ENCODE data around the gene RTEL1.
"Not testable (repeated sequence)": the region's sequence is repeated elsewhere in the genome, so short reads cannot be mapped to it uniquely, and the experiment has no call there.

Gene RTEL1

DNA sequence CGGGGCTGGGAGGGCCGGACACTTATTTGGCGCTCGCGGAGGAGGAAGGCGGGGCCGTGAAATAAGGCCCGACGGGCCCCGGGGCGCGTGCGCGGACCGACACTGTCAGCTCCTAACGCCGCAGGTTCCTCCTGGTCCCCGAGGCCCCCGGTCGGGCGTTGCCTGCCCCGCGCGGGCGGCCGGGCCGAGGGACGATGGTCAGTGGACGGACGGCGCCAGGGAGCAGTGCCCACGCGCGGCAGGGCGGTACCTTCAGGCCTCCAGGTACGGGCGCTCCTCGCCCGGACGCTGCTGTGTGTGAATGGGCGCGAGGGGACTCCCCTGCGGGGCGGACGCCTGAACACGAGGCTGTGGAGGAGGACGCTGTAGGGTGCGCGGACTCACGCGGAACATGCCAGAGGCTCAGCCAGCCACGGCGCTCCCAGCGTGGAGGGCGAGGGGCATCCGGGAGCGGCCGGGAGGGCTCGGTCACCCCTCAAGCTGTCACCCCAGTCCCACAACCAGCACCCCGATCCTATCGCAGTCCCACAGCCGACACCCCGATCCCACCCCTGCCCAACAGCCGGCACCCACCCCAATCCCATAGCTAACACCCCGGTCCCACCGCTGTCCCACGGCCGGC is 30.9 kb upstream of the RTEL1 start:
- in situ Hi-C loops (cut with MboI; ENCODE audit: low sequenced_read_pairs): no loop called here

DNA sequence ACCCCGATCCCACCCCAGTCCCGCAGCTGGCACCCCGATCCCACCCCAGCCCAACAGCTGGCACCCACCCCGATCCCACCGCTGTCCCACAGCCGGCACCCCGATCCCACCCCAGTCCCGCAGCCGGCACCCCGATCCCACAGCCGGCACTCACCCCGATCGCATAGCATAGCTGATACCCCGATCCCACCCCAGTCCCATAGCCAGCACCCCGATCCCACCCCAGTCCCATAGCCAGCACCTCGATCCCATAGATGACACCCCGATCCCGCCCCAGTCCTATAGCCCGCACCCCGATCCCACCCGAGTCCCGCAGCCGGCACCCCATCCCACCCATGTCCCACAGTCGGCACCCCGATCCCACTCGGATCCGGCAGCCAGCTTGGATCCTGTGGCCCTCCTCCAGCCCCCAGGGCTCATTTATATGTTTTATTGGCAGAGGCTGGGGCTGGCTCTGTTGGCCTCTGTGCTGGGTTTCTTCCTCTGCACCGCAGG is 30.3 kb upstream of the RTEL1 start:
- in situ Hi-C loops (cut with MboI; ENCODE audit: low sequenced_read_pairs): no loop called here

DNA sequence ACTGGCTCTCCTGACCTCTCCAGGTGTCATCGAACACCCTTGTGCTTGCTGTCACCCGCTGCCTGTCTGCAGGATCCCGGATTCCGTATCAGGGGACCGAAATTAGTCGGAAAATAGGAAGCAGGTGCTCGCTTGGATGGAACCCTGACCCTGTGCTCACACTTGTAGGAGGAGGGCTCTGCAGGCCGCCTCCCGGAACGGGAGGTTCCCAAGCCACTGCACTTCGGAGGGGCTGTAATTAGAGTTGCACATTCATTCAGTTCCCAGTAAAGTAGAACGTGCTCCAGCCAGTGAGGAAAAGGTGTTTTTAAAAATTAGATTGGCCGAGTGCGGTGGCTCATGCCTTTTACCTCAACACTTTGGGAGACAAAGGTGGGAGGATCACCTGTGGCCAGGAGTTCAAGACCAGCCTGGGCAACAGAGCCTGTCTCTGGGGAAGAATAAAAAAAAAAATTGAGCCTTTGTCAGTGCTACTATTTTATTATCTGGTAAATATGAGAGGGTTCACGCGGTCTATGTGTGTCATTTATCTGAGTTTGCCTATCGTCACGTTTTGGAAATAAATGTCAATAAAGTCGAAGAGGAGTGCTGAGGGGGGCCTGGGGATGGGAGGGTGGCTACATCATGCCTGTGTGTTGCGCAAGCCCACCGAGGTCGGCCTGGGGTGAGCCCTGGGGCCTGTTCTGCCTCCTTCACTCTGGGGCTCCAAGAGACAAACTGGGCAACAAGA is 29.7 kb upstream of the RTEL1 start:
- in situ Hi-C loops (cut with MboI; ENCODE audit: low sequenced_read_pairs): no loop called here

DNA sequence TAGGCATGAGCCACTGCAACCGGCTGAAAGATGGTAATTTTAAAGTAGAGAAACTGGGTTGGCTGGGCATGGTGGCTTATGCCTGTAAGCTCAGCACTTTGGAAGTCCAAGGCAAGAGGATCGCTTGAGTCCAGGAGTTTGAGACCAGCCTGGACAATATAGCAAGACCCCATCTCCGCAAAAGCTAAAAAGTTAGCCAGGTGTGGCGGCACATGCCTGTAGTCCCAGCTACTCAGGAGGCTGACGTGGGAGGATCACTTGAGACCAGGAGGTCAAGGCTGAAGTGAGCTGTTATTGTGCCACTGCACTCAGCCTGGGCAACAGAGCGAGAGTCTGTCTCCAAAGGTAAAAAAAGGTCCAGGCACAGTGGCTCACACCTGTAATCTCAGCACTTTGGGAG is 27.2 kb upstream of the RTEL1 start:
- in situ Hi-C loops (cut with MboI; ENCODE audit: low sequenced_read_pairs): not testable (repeated sequence)

DNA sequence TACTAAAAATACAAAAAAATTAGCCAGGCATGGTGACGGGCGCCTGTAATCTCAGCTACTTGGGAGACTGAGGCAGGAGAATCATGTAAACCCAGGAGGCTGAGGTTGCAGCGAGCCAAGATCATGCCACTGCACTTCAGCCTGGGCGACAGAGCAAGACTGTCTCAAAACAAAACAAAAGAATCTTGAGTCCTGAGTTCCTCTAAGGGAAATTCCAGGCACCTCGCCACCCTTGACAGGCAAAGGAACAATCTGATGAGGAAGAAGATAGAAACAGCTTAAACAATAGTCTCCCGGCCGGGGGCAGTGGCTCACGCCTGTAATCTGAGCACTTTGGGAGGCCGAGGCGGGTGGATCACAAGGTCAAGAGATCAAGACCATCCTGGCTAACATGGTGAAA is 26.7 kb upstream of the RTEL1 start:
- in situ Hi-C loops (cut with MboI; ENCODE audit: low sequenced_read_pairs): not testable (repeated sequence)

DNA sequence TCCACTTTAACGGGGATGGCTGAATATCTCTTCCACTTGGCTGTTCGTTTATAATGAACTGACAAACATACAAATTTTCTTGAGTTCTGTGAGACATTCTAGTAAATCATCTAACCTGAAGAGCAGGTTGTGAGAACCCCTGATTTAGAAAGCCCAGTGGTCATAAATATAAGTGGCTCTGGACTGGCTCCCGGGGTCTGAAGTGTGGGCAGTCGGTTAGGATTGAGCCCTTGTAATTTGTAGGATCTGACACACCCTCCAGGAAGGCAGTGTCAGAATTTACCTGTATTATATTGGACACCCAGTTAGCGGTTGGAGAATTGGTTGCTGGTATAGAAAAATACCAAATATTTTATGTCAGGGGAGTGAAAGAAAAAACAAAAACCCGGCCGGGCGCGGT is 24.4 kb upstream of the RTEL1 start:
- in situ Hi-C loops (cut with MboI; ENCODE audit: low sequenced_read_pairs): no loop called here

DNA sequence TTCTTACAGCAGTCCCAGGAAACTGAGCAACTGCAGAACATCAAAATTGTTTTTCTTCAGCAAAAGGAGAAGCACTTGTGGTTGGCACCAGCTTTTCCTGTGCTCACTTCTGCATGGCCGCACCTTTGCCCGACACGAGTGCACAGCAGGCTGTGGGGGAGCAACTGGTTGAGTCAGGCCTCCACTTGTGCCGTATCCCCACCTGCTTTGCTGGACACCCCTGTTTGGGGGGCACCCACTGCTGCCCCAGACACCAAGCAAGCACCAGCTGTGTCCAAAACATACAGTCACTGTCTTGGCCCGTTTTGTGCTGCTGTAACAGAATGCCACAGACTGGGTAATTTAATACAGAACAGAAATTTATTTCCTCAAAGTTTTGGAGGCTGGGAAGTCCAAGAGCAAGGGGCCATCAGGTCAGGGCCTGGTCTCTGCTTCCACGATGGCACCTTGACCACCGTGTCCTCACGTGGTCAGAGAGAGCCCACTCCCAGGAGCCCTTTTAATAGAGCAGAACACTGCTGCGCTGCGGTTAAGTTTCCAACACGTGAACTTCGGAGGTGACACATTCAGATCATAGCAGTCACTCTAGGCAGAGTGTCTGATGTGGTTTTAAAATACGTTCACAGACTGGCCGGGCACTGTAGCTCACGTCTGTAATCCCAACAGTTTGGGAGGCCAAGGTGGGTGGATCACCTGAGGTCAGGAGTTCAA is 22.5 kb upstream of the RTEL1 start:
- in situ Hi-C loops (cut with MboI; ENCODE audit: low sequenced_read_pairs): no loop called here

DNA sequence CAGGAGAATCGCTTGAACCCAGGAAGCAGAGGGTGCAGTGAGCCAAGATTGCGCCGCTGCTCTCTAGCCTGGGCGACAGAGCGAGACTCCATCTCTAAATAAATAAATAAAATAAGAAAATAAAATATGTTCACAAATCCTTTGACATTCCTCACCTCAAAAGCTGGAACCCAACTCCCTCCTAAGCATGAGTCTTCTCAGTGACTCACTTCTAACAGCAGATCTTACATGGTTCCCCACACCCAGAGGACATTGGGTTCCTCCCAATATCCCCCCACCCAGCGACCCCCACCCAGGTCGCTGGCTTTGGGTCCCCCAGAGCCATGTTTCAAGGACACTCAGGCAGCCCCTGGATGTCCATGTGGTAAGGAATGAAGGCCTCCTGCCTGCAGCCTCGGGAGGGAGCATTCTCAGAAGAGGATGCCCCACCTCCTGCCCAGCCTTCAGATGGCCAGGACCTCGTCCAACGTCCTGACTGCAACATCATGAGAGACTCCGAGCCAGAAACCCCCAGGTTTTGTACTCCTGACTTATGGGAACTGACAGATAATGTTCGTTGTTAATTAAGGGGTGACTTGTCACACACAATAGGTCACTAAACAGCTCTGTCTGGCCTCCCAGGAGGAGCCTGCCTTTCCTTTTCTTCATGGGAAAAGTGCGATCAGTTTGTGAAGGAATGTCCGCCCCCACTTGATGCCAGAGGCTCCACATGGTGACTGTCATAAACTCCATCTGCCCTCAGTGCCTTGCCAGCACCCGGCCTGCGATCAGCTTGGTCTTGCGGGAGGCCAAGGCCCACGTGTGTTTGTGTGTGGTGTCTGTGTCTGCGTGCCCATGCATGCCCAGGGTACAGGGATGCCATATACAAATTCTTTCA is 21.1 kb upstream of the RTEL1 start:
- in situ Hi-C loops (cut with MboI; ENCODE audit: low sequenced_read_pairs): no loop called here

DNA sequence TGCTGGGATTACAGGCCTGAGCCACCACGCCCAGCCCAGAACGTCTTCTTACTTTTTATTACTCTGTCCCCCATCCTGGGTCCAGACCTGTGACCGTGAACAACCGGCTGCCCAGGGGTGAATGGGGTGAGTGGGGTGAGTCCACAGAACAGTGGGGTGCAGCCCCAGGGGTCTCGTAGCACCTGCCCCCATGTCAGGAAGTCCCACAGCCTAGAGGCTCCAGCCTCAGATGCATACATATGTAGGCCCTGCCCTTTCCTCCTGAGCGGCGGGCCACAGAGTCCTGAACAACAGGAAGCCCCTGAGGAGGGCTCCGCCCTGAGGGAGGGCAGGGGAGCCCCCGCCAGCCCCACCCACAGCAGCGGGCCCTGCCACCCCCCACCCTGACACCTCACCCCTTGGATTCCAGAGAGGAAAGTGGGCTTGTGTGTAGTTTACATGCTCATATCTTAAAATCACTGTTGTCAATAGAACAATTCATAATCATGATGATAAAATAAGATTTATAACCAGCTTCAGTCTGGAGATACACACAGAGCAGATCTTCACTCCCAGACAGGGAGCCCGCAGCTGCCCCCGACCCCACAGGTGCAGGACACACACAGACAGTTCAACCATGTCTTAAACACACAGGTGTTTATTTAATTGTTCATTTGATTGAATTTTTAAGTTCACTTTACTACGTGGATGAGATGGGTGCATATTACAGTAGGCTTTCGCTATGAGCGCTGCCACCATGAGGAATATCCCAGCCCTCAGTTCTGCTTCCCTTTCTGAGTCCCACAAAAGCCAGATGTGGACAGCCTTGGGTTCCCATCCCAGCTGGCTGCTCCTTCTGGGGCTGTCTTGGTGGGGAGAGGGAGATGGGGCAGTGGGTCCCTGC is 18.8 kb upstream of the RTEL1 start:
- in situ Hi-C loops (cut with MboI; ENCODE audit: low sequenced_read_pairs): no loop called here

DNA sequence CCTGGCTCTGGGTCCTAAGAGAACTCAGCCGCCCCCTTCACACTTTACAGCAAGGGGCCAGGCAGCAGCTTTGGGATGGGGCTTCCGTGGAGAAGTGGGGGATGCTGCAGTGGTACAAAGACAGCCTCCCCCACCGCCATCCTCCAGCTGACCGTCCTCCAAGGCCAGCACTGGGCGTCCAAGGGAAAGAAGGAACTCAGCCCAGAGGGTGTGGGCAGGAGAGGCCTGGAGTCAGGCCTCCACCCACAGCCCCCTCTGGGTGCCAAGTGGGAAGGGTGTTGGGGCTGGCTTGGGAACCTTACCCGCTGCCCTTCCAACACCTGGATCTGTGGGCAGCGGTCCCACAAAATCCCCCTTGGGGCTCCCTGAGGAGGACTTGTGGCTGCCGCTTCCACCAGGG is 18.0 kb upstream of the RTEL1 start:
- in situ Hi-C loops (cut with MboI; ENCODE audit: low sequenced_read_pairs): no loop called here

DNA sequence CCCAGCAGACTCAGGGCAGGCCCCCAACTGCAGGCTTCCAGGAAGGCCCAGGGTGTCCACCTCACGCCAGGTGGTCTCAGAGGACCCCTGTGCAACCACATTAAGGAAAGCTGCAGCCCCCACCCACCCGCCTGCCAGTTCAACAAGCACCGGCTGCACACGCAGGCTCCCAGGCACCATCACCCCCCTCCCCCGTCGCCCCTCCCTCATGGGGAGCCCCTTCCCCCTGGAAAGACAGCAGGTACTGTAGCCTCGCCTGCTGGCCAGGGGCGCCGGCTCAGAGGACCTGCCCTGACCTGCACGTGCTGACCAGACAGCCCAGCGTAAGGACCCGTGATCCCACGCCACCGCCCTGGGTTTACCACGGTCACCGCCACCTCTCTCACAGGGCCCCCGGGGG is 17.4 kb upstream of the RTEL1 start:
- in situ Hi-C loops (cut with MboI; ENCODE audit: low sequenced_read_pairs): not testable (repeated sequence)

DNA sequence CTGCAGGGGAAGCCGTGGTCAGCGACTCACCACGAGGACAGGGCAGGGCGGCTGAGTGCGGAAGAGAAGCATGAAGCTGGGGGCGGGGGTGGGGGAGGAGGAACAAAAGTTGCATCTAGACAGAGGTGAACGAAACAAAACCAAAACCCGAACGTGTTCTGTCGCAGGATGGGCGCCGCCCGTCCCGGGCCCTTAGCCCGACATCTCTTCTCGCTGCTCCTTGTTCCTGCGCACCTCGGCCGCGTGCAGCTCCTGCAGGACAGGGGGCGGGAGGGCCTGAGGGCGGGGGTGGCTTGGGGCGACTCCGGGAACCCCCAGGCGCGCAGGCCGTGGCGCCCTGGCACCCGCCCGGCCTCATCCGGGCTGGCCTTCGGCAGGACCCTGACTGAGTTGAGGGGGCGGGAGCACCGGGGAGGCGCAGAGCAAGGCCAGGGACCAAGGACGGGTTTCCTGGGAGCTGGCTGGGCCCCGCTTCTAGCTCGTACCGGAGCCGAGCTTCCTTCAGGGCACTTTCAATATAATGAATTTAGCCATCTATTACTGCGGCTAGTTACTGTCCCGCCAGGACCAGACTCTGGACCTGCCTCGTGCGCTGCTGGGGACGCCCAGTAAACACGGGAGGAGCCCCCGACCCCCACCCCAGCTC is 16.8 kb upstream of the RTEL1 start:
- in situ Hi-C loops (cut with MboI; ENCODE audit: low sequenced_read_pairs): no loop called here

DNA sequence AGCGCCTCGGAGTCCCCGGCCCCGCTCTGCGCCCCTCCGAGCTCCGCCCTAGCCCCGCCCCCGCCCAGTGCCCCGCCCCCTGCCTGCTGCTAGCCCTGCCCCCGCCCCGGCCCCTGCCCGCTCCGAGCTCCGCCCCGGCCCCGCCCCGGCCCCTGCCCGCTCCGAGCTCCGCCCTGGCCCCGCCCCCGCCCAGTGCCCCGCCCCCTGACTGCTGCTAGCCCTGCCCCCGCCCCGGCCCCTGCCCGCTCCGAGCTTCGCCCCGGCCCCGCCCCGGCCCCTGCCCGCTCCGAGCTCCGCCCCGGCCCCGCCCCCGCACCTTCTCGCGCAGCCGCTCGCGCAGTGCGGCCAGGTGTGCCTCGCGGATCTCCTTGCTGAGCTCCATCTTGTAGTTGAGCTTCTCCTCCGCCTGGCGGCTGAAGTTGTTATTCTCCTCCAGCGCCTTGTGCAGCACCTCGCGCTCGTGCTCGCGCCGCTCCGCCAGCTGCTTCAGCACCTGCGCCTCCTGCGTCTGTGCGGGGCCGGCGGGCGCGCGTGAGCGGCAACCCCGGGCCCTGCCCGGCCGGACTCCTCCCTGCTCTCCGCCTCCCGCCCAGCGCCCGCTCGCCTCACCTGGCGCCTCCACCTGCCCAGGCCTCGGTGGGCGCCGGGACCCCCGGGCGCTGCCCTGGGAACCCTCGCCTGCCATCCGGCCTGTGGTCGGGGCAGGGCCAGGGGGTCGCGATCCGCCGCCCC is 16.2 kb upstream of the RTEL1 start:
- in situ Hi-C loops (cut with MboI; ENCODE audit: low sequenced_read_pairs): no loop called here

DNA sequence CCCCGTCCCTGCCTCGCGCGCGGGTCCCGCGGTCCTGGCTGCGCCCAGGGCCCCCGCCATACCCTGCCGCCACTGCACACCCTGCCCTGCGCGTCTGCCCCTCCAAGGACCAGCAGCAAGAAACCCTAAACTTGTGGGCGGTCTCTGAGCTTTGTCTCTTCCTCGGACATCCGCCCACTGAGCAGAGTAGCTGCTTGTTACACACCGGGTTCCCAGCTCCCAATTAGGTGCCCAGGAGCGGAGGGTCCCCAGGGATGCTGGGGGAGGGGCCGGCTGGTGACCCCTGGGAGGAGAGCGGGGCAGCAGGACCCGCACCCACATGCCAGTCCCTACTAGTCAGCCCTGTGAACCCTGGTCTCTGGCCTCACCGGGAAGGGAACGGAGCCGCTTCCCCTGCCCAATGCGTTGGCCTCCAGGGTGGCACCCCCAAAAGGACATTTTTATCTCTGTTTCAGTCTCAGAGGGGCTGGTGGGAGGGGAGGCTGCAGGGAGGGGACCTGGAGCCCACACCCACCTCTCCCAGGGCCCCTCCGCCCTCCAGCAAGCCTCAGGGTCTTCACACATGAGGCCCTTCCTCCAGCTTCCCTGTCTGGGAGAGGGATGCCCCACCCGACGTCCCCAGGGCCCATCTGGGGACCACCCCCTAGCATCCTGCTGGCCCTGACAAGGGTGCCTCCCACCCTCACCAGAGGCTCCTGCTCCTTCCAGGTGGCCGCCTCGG is 15.4 kb upstream of the RTEL1 start:
- in situ Hi-C loops (cut with MboI; ENCODE audit: low sequenced_read_pairs): no loop called here

DNA sequence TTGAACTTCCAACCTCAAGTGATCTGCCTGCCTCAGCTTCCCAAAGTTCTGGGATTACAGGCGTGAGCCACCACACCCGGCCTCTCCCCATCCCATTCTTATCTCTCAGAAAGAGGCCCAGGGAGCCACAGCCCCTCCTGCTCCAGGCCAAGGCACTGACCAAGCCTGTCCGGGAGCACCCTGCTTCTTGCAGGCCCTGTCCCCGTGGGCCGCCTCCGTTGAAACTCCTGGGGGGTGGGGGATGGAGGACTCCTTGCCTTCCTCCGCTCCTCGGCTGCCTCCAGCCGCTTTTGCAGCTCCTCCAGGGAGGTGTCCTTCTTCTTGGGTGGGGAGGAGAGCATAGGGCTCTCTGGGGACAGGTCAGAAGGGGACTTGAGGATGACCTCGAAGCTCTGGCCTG is 14.6 kb upstream of the RTEL1 start:
- in situ Hi-C loops (cut with MboI; ENCODE audit: low sequenced_read_pairs): no loop called here

DNA sequence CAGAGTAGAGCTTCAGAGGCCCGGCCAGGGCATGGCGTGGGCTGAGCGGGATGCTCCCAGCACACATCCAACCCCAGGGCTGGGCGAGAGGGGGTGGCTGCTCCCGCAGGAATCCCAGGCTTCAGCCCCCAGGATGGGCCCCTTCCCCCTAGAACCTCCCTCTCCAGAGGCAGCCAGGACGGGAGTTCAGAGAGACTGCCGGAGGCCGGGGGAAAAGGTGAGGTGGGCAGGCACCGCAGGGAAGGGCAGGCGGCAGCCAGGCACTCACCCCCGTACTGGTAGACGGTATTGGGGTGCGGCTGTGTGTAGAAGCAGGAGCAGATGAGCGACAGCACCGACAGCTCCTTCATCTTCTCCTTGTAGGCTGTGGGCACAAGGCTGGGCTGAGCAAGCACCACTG is 14.2 kb upstream of the RTEL1 start:
- in situ Hi-C loops (cut with MboI; ENCODE audit: low sequenced_read_pairs): no loop called here

DNA sequence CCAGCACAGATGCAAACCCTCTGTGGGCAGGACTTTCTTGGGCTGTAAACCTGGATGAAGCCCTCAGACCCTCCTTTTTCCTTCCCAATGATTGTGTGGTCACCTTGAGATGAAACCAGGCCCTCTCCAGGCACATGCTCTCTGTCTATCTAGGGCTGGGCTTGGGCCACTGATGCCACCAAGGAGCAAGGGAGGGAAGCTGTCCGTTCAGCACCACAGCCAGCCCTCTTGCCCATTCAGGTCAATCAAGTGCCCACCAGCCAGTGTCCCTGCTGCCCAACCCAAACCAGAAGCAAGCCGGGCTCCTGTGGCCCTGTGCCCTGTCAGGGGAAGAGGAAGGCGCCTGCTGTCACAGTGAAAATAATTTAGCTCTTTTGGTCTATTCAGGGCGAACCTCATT is 12.9 kb upstream of the RTEL1 start:
- in situ Hi-C loops (cut with MboI; ENCODE audit: low sequenced_read_pairs): no loop called here

DNA sequence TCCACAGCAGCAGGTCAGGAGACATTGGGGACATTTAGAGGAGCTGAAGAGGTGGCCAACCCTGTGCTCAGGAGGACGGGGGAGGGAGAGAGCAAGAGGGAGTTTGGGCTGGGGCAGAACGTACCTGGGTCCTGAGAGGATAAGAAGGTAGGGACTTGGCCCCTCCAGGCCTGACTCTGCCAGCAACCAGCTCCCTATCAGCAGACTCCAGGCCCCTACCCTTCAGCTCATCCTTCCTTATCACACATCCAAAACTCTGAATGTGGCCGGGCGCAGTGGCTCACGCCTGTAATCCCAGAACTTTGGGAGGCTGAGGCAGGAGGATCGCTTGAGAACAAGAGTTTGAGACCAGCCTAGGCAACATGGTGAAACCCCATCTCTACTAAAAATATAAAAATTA is 9.9 kb upstream of the RTEL1 start:
- in situ Hi-C loops (cut with MboI; ENCODE audit: low sequenced_read_pairs): no loop called here
